Stomach (tissue), 4 donors: Measurements from ENCODE around the gene NUDT8.
"Not testable (repeated sequence)": the region's sequence is repeated elsewhere in the genome, so short reads cannot be mapped to it uniquely, and the experiment has no call there.

Experiments
- CTCF ChIP-seq, 7 experiments: fragments of 450-650 bp in 4 of 7; fragments of 200-600 bp in 3 of 7; sonication (generic) in 3 of 7; IDR thresholded peaks; one replicate each; pipeline ENCODE4 v1.5.1; 2016 to 2019; ENCODE audit warnings: antibody characterized with exemption in 7 of 7, control low read depth in 2 of 7, mild to moderate bottlenecking in 1 of 7
- POLR2A ChIP-seq, 4 donors: fragments of 450-650 bp; IDR thresholded peaks; one replicate each; pipeline ENCODE4 v1.6.1; 2016; ENCODE audit warnings: antibody characterized with exemption in 4 of 4, control low read depth in 2 of 4, mild to moderate bottlenecking in 1 of 4, moderate library complexity in 1 of 4

DNA sequence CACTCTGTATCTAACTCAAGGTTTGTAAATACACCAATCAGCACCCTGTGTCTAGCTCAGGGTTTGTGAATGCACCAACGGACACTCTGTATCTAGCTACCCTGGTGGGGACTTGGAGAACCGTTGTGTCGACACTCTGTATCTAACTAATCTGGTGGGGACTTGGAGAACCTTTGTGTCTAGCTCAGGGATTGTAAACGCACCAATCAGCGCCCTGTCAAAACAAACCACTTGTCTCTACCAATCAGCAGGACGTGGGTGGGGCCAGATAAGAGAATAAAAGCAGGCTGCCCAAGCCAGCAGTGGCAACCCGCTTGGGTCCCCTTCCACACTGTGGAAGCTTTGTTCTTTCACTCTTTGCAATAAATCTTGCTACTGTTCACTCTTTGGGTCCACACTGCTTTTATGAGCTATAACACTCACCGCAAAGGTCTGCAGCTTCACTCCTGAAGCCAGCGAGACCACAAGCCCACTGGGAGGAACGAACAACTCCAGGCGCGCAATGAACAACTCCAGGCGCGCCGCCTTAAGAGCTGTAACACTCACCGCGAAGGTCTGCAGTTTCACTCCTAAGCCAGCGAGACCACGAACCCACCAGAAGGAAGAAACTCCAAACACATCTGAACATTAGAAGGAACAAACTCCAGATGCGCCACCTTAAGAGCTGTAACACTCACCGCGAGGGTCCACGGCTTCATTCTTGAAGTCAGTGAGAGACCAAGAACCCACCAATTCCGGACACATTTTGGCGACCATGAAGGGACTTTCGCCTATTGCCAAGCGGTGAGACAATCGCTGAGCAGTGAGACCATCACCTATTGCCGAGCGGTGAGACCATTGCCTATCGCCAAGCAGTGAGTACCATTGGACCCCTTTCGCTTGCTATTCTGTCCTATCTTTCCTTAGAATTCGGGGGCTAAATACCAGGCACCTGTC lies 9.8 kb downstream of the NUDT8 start:
- TF ChIP-seq POLR2A, CTCF (IDR thresholded peaks at IDR 0.05): not testable (repeated sequence)
